HFF-Myc (cell line): ENCODE data around the gene TBC1D5.

Experiments used
- DNase-seq: peaks from one replicate; pipeline ENCODE4 v3.0.0-alpha.2; 2011; ENCODE audit warnings: low read depth; ENCODE audit errors: extremely low read depth
- H3K4me3 ChIP-seq: replicated peaks from 2 replicates; pipeline ENCODE4 v1.5.1; 2011; ENCODE audit warnings: low read depth, mild to moderate bottlenecking, control low read depth, low read length
- TF ChIP-seq, protein P1 (sequence below): IDR thresholded peaks from 2 replicates; pipeline ENCODE4 v1.5.1; 2012; ENCODE audit warnings: mild to moderate bottlenecking, low read depth, low read length, control low read depth; ENCODE audit errors: missing control alignments

TBC1D5 gene

DNA sequence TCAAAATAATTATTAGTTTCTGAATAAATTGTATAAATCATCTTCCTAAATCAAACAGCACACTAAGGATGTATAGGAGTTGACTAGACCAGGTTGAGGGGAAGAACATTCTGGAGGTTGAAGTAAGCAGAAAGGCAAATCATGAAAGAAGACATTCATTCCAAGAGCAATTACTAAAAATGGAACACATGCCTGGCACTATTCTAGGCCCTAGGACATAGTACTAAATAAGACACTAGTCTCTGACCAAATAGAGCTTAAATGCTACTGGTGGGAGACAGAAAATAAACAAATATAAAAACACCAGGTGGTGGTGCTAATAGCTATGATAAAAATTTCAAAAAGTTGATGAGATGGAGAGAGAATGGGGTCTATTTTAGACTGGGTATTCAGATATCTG, 190.1 kb downstream of the TBC1D5 start:
- H3K4me3 ChIP-seq = no peak overlapping the region
- no peak for DNase-seq
- TF ChIP-seq, protein P1, sequence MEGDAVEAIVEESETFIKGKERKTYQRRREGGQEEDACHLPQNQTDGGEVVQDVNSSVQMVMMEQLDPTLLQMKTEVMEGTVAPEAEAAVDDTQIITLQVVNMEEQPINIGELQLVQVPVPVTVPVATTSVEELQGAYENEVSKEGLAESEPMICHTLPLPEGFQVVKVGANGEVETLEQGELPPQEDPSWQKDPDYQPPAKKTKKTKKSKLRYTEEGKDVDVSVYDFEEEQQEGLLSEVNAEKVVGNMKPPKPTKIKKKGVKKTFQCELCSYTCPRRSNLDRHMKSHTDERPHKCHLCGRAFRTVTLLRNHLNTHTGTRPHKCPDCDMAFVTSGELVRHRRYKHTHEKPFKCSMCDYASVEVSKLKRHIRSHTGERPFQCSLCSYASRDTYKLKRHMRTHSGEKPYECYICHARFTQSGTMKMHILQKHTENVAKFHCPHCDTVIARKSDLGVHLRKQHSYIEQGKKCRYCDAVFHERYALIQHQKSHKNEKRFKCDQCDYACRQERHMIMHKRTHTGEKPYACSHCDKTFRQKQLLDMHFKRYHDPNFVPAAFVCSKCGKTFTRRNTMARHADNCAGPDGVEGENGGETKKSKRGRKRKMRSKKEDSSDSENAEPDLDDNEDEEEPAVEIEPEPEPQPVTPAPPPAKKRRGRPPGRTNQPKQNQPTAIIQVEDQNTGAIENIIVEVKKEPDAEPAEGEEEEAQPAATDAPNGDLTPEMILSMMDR = no peak

DNA sequence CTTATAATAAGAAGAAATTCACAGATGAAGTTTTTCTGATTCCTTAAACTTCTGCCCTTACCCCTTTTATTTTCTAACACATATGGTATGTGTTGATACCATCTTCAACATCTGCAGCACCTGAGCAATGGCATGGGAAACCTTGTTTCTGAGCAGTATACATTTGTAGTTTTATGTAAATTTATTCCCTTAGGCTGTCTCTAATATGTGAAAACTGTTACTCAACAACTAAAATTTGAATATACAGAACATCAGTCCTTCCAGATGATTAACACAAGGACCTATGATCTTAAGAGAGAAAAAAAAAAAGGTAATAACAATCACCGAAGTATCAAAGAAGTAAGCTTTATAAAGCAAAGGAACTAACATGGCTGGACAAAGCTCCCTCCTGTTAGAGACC, 190.5 kb downstream of the TBC1D5 start:
- TF ChIP-seq, protein P1 = no peak
- no peak overlapping the region for H3K4me3 ChIP-seq
- DNase-seq = no peak

DNA sequence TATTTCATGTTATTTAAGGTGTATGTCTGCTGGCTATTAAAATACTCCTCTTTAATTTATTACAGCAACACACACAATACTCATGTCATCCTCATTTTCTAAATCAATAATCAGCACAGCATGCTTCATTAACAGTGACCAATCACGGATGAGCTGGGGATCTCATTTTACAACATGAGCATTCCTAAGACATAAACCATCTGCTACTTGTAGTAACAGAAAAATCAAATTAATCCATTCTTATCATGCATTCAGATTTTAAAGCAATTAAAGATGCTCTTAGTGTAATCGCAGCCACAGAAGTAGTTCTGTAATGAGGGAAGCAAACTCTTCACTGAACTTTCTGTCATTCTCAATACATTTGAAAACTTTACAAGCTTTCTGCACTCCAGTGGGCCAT, 191.1 kb downstream of the TBC1D5 start:
- DNase-seq = no peak
- no peak overlapping the region for H3K4me3 ChIP-seq
- TF ChIP-seq, protein P1 = no peak

DNA sequence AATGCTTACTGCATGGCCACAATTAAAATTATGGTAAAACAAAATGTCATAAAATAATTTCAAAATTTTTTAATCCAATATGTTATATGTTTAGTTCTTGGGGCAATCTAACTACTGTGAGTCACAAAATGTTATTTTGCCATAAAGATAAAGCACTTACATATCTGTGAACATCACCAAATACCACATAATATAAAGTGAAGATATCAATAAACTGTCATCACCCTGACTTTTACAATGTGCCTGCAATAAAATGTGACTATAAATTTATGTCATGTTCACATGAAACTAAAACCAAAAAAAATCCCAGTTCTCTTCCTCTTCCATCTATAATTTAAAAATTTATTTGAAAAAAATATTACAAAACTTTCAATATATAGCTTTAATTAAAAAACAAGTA, 191.8 kb downstream of the TBC1D5 start:
- DNase-seq = no peak
- no peak overlapping the region for H3K4me3 ChIP-seq
- TF ChIP-seq, protein P1 = no peak

DNA sequence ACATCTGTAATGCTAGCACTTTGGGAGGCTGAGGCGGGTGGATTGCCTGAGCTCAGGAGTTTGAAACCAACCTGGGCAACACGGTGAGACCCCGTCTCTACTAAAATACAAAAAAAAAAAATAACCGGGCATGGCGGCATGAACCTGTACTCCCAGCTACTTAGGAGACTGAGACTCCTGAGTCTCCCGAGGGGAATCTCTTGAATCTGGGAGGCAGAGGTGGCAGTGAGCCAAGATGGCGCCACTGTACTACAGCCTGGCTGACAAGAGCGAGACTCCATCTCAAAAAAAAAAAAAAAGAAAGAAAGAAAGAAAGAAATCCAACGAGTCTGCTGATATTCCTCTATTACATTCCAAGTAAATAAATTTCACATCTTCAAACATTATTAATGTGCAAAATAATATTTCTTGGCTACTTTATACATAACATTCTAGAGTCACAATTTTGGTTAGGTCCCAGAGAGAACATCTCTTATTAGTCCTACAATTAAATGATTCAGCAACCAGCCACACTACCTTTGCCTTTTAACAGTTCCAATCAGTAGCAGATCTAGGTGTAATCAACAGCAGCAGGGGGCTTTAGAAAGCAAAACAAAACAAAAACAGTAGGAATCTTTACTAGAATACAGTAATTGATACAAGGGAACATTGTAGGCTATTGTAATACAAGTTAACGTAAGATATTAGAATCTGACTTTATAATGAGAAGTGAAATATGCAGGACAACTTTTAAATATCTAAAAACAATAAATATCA, 195.8 kb downstream of the TBC1D5 start:
- TF ChIP-seq, protein P1 = no peak
- H3K4me3 ChIP-seq = no peak overlapping the region
- DNase-seq = no peak

DNA sequence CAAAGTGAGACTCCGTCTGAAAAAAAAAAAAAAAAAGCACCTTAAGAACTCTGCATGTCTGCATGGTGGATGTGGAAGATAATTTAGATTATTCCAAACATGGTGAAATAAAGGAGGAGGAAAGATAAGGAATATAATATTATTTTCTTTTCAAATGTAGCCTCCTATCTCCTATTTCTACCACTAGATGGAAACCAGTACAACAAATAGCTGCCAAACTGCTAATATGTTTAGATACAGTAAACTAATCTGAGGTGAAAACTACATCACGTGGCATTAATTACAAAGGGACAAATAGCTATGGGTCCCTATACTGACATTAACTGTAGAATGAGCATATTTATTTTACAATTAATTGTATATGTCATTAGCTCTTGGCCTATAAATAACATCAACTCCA, 197.8 kb downstream of the TBC1D5 start:
- no peak overlapping the region for H3K4me3 ChIP-seq
- TF ChIP-seq, protein P1 = no peak
- no peak for DNase-seq

DNA sequence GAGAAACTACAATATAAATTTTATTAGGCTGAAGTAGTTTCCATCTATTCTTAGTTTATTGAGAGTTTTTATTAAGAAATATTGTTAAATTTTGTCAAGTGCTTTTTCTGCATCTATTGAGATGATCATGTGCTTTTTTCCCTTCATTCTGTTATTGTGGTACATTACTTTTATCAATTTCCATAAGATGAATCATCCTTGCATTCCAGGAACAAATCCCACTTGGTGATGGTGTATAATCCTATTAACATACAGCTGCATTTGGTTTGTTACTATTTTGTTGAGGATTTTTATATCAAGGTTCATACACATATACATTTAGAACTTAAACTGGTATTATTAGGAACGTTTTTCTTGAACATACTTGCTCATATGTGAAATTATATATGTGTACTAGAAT, 199.8 kb downstream of the TBC1D5 start:
- no peak for DNase-seq
- H3K4me3 ChIP-seq = no peak overlapping the region

More for the DNA sequence above, 199.8 kb downstream of the TBC1D5 start:
- TF ChIP-seq, protein P1 = no peak
